HCT116 (cell line): Measurements from ENCODE around the gene KRT79.

Experiments used
- CBX3 ChIP-seq: IDR thresholded peaks from 2 replicates; pipeline ENCODE4 v1.6.1; 2012; ENCODE audit warnings: low read depth
- CEBPB ChIP-seq: IDR thresholded peaks from 2 replicates; pipeline ENCODE4 v1.6.1; 2012; ENCODE audit warnings: low read depth
- CTCF ChIP-seq, 3 experiments: fragments of 200-600 bp in 1 of 3; sonication (generic) in 1 of 3; IDR thresholded peaks in 2 of 3; conservative IDR thresholded peaks in 1 of 3; 2 replicates each; pipeline ENCODE4 v1.5.1; 2012 to 2017; ENCODE audit warnings: low read depth in 2 of 3, low read length in 2 of 3, antibody characterized with exemption in 1 of 3, borderline replicate concordance in 1 of 3, control low read depth in 1 of 3, mild to moderate bottlenecking in 1 of 3, mixed read lengths in 1 of 3, mixed run types in 1 of 3, moderate library complexity in 1 of 3; ENCODE audit not compliant: insufficient read depth in 1 of 3
- EGR1 ChIP-seq: IDR thresholded peaks from 2 replicates; pipeline ENCODE4 v1.6.1; 2012; ENCODE audit warnings: low read depth
- EZH2 ChIP-seq: fragments of 200-600 bp; sonication (generic); IDR thresholded peaks from 2 replicates; pipeline ENCODE4 v1.6.1; 2017; ENCODE audit warnings: antibody characterized with exemption, mixed run types
- EZH2phosphoT487 ChIP-seq: fragments of 200-600 bp; IDR thresholded peaks from 2 replicates; pipeline ENCODE4 v1.6.1; 2018; ENCODE audit warnings: antibody characterized with exemption, borderline replicate concordance
- JUND ChIP-seq: IDR thresholded peaks from 2 replicates; pipeline ENCODE4 v1.6.1; 2012
- MAX ChIP-seq: IDR thresholded peaks from 2 replicates; pipeline ENCODE4 v1.6.1; 2012
- POLR2A ChIP-seq: IDR thresholded peaks from 2 replicates; pipeline ENCODE4 v1.7.0; 2011; ENCODE audit warnings: borderline replicate concordance; ENCODE audit not compliant: insufficient read depth, insufficient read length; ENCODE audit errors: extremely low read depth
- POLR2AphosphoS5 ChIP-seq: IDR thresholded peaks from 2 replicates; pipeline ENCODE4 v1.6.1; 2011; ENCODE audit warnings: mild to moderate bottlenecking, low read depth, low read length, moderate library complexity
- RAD21 ChIP-seq: IDR thresholded peaks from 2 replicates; pipeline ENCODE4 v1.6.1; 2012; ENCODE audit warnings: low read depth, mild to moderate bottlenecking
- SIN3A ChIP-seq: IDR thresholded peaks from 2 replicates; pipeline ENCODE4 v1.6.1; 2012; ENCODE audit warnings: low read depth
- SP1 ChIP-seq: IDR thresholded peaks from 2 replicates; pipeline ENCODE4 v1.6.1; 2012; ENCODE audit warnings: low read depth
- ZBTB33 ChIP-seq: IDR thresholded peaks from 2 replicates; pipeline ENCODE4 v1.6.1; 2011; ENCODE audit warnings: mild to moderate bottlenecking, low read length, moderate library complexity; ENCODE audit not compliant: insufficient replicate concordance; ENCODE audit errors: extremely low read depth

- TF ChIP-seq JUND (no peak), CTCF (IDR thresholded peaks at IDR 0.05 in 2 of 3, conservative IDR thresholded peaks at IDR 0.05 in 1 of 3; ENCODE audit: borderline replicate concordance in 1 of 3, insufficient read depth in 1 of 3, low read depth in 2 of 3, low read length in 2 of 3) (no peak), SIN3A (no peak), RAD21 (no peak), POLR2A (no peak), EZH2 (no peak), POLR2AphosphoS5 (no peak), ZBTB33 (no peak), EZH2phosphoT487 (no peak), MAX (no peak), SP1 (no peak), CEBPB (no peak), CBX3 (no peak), EGR1 (no peak)
These were observed 36.0 kb downstream of the KRT79 start for GRCh38 chr12:52798003-52798670.
